MM.1S (cell line): ENCODE results near the gene HLA-E.
"Not testable (repeated sequence)": the region's sequence is repeated elsewhere in the genome, so short reads cannot be mapped to it uniquely, and the experiment has no call there.

Source experiments
- DNase-seq: peaks from one replicate; pipeline ENCODE4 v3.0.0-alpha.2; 2015
- H2AFZ ChIP-seq: fragments of 300-600 bp; sonication (generic); 2 replicates; pipeline ENCODE4 v1.6.0; 2016; ENCODE audit warnings: antibody characterized with exemption, low read length
- H3F3A ChIP-seq: fragments of 300-600 bp; sonication (generic); 2 replicates; pipeline ENCODE4 v1.6.1; 2016; ENCODE audit warnings: mild to moderate bottlenecking, antibody characterized with exemption, low read length, moderate library complexity, mixed read lengths; ENCODE audit not compliant: insufficient read depth
- H3K27ac ChIP-seq: fragments of 300-600 bp; sonication (generic); 2 replicates; pipeline ENCODE4 v1.5.1; 2016; ENCODE audit warnings: mild to moderate bottlenecking, low read length
- H3K27me3 ChIP-seq: fragments of 300-600 bp; sonication (generic); replicated peaks from 2 replicates; pipeline ENCODE4 v1.6.0; 2016; ENCODE audit warnings: low read length; ENCODE audit not compliant: insufficient read depth
- H3K36me3 ChIP-seq: fragments of 300-600 bp; sonication (generic); replicated peaks from 2 replicates; pipeline ENCODE4 v1.6.1; 2016; ENCODE audit warnings: mild to moderate bottlenecking, low read length, mixed read lengths; ENCODE audit not compliant: insufficient read depth
- H3K4me1 ChIP-seq: fragments of 300-600 bp; sonication (generic); 2 replicates; pipeline ENCODE4 v1.6.1; 2016; ENCODE audit warnings: low read length, mixed read lengths
- H3K4me2 ChIP-seq: fragments of 300-600 bp; sonication (generic); 2 replicates; pipeline ENCODE4 v1.6.0; 2016; ENCODE audit warnings: low read depth, low read length
- H3K4me3 ChIP-seq: fragments of 300-600 bp; sonication (generic); 2 replicates; pipeline ENCODE4 v1.5.1; 2016; ENCODE audit warnings: low read length, mixed read lengths
- H3K79me2 ChIP-seq: fragments of 300-600 bp; sonication (generic); 2 replicates; pipeline ENCODE4 v1.6.1; 2016; ENCODE audit warnings: mixed run types, low read length, mixed read lengths
- H3K9ac ChIP-seq: fragments of 300-600 bp; sonication (generic); 2 replicates; pipeline ENCODE4 v1.6.1; 2016; ENCODE audit warnings: low read length, mixed read lengths
- H3K9me2 ChIP-seq: fragments of 300-600 bp; sonication (generic); replicated peaks from 2 replicates; pipeline ENCODE4 v1.6.1; 2016; ENCODE audit warnings: mild to moderate bottlenecking, low read length, mixed read lengths; ENCODE audit not compliant: insufficient read depth
- H3K9me3 ChIP-seq: fragments of 300-600 bp; sonication (generic); replicated peaks from 2 replicates; pipeline ENCODE4 v1.6.1; 2016; ENCODE audit warnings: mild to moderate bottlenecking, low read length, mixed read lengths; ENCODE audit not compliant: insufficient read depth
- H4K20me1 ChIP-seq: fragments of 300-600 bp; sonication (generic); 2 replicates; pipeline ENCODE4 v1.6.1; 2016; ENCODE audit warnings: mild to moderate bottlenecking, low read length, moderate library complexity, mixed read lengths; ENCODE audit not compliant: insufficient read depth
- EZH2 ChIP-seq: fragments of 300-600 bp; sonication (generic); optimal IDR thresholded peaks from 2 replicates; pipeline ENCODE3; 2017; ENCODE audit warnings: low read depth, mild to moderate bottlenecking, antibody characterized with exemption, low read length, mixed read lengths
- EZH2phosphoT487 ChIP-seq: fragments of 300-600 bp; sonication (generic); IDR thresholded peaks from 2 replicates; pipeline ENCODE4 v1.6.1; 2018; ENCODE audit warnings: antibody characterized with exemption, low read length
- TF ChIP-seq, protein P1 (sequence below): fragments of 300-600 bp; sonication (generic); IDR thresholded peaks from 2 replicates; pipeline ENCODE4 v1.5.1; 2016; ENCODE audit warnings: antibody characterized with exemption, low read length, mixed read lengths

Gene HLA-E

DNA sequence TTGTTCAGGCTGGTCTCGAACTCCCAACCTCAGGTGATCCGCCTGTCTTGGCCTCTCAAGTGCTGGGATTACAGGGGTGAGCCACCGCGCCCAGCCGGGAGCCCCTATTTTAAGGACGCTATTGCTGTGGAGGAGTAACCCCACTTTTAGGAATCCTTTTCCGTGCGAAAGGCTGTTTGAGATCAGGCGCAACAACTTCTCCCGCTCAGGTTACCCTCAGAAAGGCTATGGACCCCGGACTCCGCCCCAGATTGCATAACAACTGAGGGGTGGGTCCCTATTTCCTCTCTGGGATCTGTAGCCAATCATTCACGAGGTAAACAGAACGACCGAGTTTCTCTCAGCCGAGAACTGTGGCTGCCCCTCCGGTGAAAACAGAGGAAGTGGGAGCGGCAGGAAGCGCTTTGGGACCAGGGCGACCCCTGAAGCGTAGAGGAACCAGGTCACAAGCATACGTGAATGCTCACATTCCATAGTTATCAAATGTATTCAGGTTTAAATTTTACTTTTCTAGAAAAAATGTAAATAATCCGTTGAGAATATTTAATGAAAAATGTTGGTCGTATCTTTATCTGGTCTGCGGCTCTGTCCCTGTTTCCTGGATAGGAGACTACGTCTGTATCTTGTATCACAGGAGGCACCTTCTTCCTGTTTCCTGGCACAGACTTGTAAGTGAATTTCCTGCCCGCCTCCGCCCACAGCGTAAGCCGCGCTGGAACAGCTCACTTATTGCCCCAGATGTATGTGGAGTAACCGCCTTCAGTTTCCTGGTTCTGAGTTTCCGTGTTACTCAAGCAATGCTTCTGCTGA is 26.8 kb downstream of the HLA-E start:
- H3F3A ChIP-seq: peaks cover 17% of the 10 kb centered on the region
- H3K27ac ChIP-seq: peak overlapping the region; percentile 90
- H3K36me3 ChIP-seq: no peaks in the 10 kb centered on the region
- peak overlapping the region; percentile 66; the same call in 1 of the 2 replicates for H3K9ac ChIP-seq
- no peaks in the 10 kb centered on the region for H4K20me1 ChIP-seq
- no peaks in the 10 kb centered on the region for H3K9me3 ChIP-seq
- H3K4me1 ChIP-seq: peaks cover 11% of the 10 kb centered on the region
- DNase-seq: peak; percentile 92
- no peaks in the 10 kb centered on the region for H3K79me2 ChIP-seq
- H3K4me3 ChIP-seq: peak overlapping the region; percentile 68
- peak overlapping the region; percentile 80 for H3K4me2 ChIP-seq
- no peaks in the 10 kb centered on the region for H3K9me2 ChIP-seq
- TF ChIP-seq, protein P1, sequence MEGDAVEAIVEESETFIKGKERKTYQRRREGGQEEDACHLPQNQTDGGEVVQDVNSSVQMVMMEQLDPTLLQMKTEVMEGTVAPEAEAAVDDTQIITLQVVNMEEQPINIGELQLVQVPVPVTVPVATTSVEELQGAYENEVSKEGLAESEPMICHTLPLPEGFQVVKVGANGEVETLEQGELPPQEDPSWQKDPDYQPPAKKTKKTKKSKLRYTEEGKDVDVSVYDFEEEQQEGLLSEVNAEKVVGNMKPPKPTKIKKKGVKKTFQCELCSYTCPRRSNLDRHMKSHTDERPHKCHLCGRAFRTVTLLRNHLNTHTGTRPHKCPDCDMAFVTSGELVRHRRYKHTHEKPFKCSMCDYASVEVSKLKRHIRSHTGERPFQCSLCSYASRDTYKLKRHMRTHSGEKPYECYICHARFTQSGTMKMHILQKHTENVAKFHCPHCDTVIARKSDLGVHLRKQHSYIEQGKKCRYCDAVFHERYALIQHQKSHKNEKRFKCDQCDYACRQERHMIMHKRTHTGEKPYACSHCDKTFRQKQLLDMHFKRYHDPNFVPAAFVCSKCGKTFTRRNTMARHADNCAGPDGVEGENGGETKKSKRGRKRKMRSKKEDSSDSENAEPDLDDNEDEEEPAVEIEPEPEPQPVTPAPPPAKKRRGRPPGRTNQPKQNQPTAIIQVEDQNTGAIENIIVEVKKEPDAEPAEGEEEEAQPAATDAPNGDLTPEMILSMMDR: no peak
- TF ChIP-seq EZH2phosphoT487 (no peak), EZH2 (no peak)
- H3K27me3 ChIP-seq: no peaks in the 10 kb centered on the region
- H2AFZ ChIP-seq: peak overlapping the region; percentile 69

GRCh38 chr6:30516754-30517076 is 27.4 kb downstream of the HLA-E start:
- Histone ChIP-seq H3K4me3 (peak overlapping the region; percentile 68; the same call in 1 of the 2 replicates), H3K9ac (peak overlapping the region; percentile 66; the same call in 1 of the 2 replicates), H3F3A (peaks cover 17% of the 10 kb centered on the region), H3K27ac (peak overlapping the region; percentile 90), H3K4me2 (peak overlapping the region; percentile 80), H2AFZ (0 out of 2 replicates have a peak overlapping the region, but pooled peaks have one; percentile 69)
- H3K79me2 ChIP-seq, H3K9me2 ChIP-seq, H3K27me3 ChIP-seq, H3K4me1 ChIP-seq, DNase-seq, H3K36me3 ChIP-seq, H3K9me3 ChIP-seq, H4K20me1 ChIP-seq: not testable (repeated sequence)

GRCh38 chr6:30517767-30518504 is 28.6 kb downstream of the HLA-E start:
- H3K27me3 ChIP-seq, DNase-seq, H4K20me1 ChIP-seq, H3K4me2 ChIP-seq, H3K27ac ChIP-seq, H3K9ac ChIP-seq, H2AFZ ChIP-seq, H3K4me3 ChIP-seq, H3K79me2 ChIP-seq, H3K4me1 ChIP-seq, H3K9me2 ChIP-seq, H3K36me3 ChIP-seq, H3K9me3 ChIP-seq: not testable (repeated sequence)
- H3F3A ChIP-seq: peaks cover 17% of the 10 kb centered on the region

- H3K27me3 ChIP-seq, DNase-seq, H3K36me3 ChIP-seq, H2AFZ ChIP-seq, H3K4me1 ChIP-seq, H3K4me2 ChIP-seq, H3K79me2 ChIP-seq, H3K9ac ChIP-seq, H3K9me3 ChIP-seq, H4K20me1 ChIP-seq, H3K4me3 ChIP-seq, H3K9me2 ChIP-seq, H3K27ac ChIP-seq: not testable (repeated sequence)
- peaks cover 17% of the 10 kb centered on the region for H3F3A ChIP-seq
These were observed 29.3 kb downstream of the HLA-E start for GRCh38 chr6:30518505-30519145.
